ENCODE results near the gene SLC38A2. TPM values are rescaled to one million over a fixed set of nuclear protein-coding genes. Genes with fewer than 3 reads are reported as not detected.

SLC38A2 gene
- total RNA-seq, 1 donor from 2014 or later = 247 TPM

DNA sequence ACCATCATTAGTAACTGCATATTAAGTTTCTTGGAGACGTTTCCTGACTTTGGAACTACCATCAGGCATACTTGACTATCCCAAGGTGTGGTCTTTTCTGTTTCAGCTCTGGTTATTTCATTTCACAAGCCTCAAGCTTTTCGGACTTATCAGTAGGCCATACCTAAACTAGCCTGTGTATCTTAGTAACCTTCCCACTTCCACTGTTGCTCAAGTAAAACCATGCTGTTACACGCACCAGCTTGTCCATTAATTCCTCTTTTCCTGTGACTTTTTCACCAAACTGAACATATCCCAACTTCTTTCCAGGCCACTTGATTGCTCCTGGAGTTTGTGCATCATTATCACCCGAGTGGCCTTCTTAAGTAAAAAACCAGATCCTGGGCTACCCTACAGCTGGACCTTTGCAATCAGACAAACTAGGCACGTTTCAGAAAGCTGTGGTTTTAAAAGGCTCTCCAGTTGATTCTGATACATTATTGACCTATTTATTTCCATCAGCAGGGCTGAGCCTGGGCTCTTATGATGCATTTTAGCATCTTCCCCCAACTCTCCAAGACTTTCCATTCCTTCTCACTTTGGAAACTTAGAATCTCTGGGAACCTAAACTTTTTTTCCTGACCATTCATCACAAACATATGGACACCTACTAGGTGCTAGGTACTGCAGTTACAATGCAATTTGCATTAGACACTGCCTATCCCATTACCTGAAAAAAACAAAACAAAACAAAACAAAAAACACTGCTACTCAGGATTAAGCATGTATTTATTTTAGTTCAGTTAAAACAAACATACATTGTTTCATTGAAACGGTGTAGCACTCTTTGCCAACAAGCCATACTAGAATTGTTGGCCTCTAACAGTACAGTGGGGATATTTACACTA lies 14.9 kb downstream of the SLC38A2 start:
- Mint-ChIP-seq H3K4me3 (no peak overlapping the region), H3K27ac (no peak overlapping the region), H3K9me3 (no peaks in the 10 kb centered on the region), H3K27me3 (no peaks in the 10 kb centered on the region), H3K36me3 (ENCODE audit: low read depth) (peaks cover 47% of the 10 kb centered on the region), H3K4me1 (peaks cover 32% of the 10 kb centered on the region)
- ATAC-seq (ENCODE audit: low read depth) = no peak
- TF ChIP-seq, protein P1, sequence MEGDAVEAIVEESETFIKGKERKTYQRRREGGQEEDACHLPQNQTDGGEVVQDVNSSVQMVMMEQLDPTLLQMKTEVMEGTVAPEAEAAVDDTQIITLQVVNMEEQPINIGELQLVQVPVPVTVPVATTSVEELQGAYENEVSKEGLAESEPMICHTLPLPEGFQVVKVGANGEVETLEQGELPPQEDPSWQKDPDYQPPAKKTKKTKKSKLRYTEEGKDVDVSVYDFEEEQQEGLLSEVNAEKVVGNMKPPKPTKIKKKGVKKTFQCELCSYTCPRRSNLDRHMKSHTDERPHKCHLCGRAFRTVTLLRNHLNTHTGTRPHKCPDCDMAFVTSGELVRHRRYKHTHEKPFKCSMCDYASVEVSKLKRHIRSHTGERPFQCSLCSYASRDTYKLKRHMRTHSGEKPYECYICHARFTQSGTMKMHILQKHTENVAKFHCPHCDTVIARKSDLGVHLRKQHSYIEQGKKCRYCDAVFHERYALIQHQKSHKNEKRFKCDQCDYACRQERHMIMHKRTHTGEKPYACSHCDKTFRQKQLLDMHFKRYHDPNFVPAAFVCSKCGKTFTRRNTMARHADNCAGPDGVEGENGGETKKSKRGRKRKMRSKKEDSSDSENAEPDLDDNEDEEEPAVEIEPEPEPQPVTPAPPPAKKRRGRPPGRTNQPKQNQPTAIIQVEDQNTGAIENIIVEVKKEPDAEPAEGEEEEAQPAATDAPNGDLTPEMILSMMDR (IDR thresholded peaks at IDR 0.05) = no peak
- ChIA-PET CTCF (interaction anchor here (0.6 to 2.9 kb wide), 3 partner anchors 8 to 304 kb away, joined by 3 to 6 read pairs (median 4); no protein-coding TSS in a partner anchor), POLR2A (interaction anchor here (2.0 kb wide), 1 partner anchor 89 kb away, joined by 4 read pairs; the partner anchor contains the start of gene SLC38A1)
- intact Hi-C loops (cut with micrococcal nuclease) = loop anchor here (2.0 kb wide), 1 partner anchor 13 kb away; no protein-coding TSS in a partner anchor
- no peak for DNase-seq

DNA sequence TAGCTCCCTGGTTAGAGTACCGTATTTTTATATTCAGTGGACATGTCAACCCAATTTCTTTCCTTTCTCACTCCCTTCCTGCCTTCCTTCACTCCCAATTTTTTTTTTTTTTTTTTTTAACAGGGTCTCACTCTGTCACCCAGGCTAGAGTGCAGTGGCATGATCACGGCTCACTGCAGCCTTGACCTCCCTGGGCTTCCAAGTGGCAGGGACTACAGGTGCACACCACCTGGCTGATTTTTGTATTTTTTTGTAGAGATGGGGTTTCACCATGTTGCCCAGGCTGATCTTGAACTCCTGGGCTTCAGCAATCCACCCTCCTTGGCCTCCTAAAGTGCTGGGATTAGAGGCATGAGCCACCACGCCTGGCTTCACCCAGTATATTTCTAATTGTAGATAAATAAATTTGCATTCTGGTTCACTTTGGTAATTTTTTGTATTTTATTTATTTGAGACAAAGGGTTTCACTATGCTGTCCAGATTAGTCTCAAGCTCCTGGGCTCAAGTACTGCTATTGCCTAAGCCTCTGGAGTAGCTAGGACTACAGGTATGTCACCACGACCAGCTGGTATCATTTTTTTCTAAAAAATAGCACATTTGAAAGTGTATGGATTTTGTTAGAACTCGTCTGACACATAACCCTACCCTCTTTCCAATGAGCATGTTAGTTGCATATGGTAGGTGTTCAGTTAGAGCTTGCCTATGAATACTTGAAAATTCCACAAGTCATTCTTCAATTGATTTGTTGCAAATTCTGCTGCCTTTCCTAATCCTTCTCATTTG lies 15.7 kb downstream of the SLC38A2 start:
- Mint-ChIP-seq H3K36me3 (ENCODE audit: low read depth) (peaks cover 38% of the 10 kb centered on the region), H3K4me1 (peaks cover 24% of the 10 kb centered on the region), H3K27me3 (no peaks in the 10 kb centered on the region), H3K9me3 (no peaks in the 10 kb centered on the region), H3K4me3 (no peak overlapping the region), H3K27ac (no peak overlapping the region)
- ChIA-PET POLR2A (interaction anchor here (0.6 to 2.0 kb wide), 4 partner anchors 10 to 88 kb away, joined by 3 to 4 read pairs (median 4); partner anchors contain the start of gene SLC38A1), CTCF (interaction anchor here (0.6 to 2.9 kb wide), 6 partner anchors 9 to 665 kb away, joined by 3 to 6 read pairs (median 4); no protein-coding TSS in a partner anchor)
- intact Hi-C loops (cut with micrococcal nuclease) = loop anchor here (2.0 kb wide), 1 partner anchor 14 kb away; no protein-coding TSS in a partner anchor
- DNase-seq = no peak
- no peak for ATAC-seq (ENCODE audit: low read depth)
- TF ChIP-seq, protein P1 (IDR thresholded peaks at IDR 0.05) = no peak

DNA sequence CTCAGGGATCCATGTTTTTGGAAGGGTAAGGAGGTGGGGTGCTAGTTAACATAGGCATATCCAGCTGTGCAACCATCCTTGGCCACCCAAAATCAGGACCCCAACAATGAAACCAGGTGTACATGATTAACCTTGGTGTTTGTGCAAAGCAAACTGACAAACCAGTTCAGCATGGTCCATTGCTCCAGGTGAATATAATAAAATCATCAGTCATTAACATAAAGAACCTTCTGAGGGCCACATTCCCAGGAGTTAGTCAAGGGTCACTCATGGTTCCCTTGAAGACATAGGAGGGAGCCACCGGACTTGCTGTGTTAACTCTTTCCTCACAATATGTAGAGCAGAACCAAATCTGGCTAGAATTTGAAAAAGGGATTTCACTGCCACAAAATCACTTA lies 17.8 kb downstream of the SLC38A2 start:
- H3K27me3 Mint-ChIP-seq = no peaks in the 10 kb centered on the region
- H3K36me3 Mint-ChIP-seq (ENCODE audit: low read depth) = peaks cover 22% of the 10 kb centered on the region
- TF ChIP-seq, protein P1 (IDR thresholded peaks at IDR 0.05) = no peak
- no peak overlapping the region for H3K27ac Mint-ChIP-seq
- peaks cover 7% of the 10 kb centered on the region for H3K4me1 Mint-ChIP-seq
- H3K9me3 Mint-ChIP-seq = peaks cover 2% of the 10 kb centered on the region
- H3K4me3 Mint-ChIP-seq = no peak overlapping the region
- ATAC-seq (ENCODE audit: low read depth) (no peak), DNase-seq (no peak)
- intact Hi-C loops (cut with micrococcal nuclease) = loop anchor here (1.0 kb wide), 1 partner anchor 306 kb away; no protein-coding TSS in a partner anchor
- ChIA-PET POLR2A (no interaction called here), CTCF (interaction anchor here (1.1 to 1.7 kb wide), 2 partner anchors 16 to 307 kb away, joined by 3 to 6 read pairs; no protein-coding TSS in a partner anchor)

DNA sequence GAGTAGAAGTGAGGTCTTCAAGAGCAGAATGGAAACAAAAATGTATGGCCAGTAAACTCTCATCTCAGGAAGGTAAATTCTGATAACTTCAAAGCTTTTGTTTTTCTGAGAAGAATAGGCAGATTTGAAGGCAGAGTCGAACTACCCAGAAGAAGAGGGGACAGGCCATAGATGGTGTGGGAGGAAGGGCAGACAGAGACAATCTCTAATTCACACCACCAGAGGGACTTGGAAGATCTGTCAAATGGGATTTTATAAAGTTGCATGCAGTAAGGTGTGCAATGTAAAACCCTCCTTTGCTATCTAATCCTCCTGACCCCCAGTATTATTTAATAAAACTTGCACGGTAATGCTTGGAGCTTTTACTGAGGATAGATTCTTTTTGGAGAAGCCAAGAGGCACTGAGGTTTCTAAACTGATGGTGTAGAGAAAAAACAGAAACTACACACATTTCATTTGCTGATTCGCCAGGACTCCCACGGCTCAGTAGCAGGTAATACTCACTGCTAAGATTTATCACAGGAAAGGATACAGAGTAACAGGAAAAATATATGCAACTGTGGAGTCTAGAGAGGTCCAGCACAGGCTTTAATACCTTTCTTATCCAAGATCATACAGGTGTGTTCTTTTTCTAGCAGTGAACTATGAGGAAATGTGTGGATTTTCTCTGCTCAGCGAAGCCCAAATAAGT lies 18.3 kb downstream of the SLC38A2 start:
- H3K27me3 Mint-ChIP-seq = no peaks in the 10 kb centered on the region
- POLR2A ChIA-PET = interaction anchor here (1.0 kb wide), 1 partner anchor 18 kb away, joined by 4 read pairs; the partner anchor contains the start of gene SLC38A2
- ATAC-seq (ENCODE audit: low read depth) (no peak), DNase-seq (no peak)
- no peak overlapping the region for H3K4me3 Mint-ChIP-seq
- H3K4me1 Mint-ChIP-seq = peaks cover 5% of the 10 kb centered on the region
- TF ChIP-seq, protein P1 (IDR thresholded peaks at IDR 0.05) = no peak
- peaks cover 17% of the 10 kb centered on the region for H3K36me3 Mint-ChIP-seq (ENCODE audit: low read depth)
- intact Hi-C loops (cut with micrococcal nuclease) = loop anchor here (1.0 kb wide), 1 partner anchor 307 kb away; no protein-coding TSS in a partner anchor
- CTCF ChIA-PET = interaction anchor here (1.1 to 1.7 kb wide), 2 partner anchors 17 to 307 kb away, joined by 3 to 6 read pairs; no protein-coding TSS in a partner anchor
- H3K27ac Mint-ChIP-seq = no peak overlapping the region
- peaks cover 2% of the 10 kb centered on the region for H3K9me3 Mint-ChIP-seq

Measured in activated B cell treated with CpG ODN at 0.5 μM for 24 hours (primary cell).